Fibroblast of peridontal ligament (primary cell): ENCODE results near the gene MAD1L1.

Experiments
- DNase-seq: peaks from one replicate; pipeline ENCODE4 v3.0.0-alpha.2; 2010; ENCODE audit errors: extremely low read depth

MAD1L1 gene

DNA sequence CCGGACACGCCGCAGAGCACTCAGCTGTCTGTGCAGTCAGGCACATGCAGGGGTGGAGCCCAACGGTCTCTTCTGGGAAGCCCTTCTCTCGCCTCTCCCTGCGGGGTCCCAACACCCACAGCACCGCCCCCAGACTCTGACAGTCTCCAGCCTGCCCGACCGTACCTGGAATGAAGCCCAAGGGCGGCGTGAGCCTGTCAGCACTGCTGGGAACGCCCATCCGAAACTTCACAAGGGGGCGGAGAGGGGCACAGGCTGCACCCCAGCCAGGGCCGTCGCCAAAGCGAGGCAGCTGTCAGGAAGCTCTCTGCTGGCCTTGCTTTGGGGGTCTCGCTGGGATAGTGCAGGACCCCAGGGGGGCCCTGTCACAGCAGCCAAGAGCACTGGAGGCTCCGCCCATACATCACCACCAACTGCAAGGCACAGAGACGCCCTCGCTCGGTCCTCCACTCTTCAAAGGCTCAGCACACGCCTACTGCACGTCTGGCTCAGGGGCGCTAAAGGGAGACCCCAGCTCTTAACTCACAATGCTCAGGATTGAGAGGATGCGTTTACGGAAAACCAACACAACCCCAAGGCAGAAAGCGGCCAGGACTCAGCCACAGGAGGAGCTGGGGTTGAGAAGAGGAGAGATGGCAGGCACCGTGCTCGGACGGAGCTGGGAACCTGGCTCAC, 30.9 kb downstream of the MAD1L1 start:
- no peak for DNase-seq

- DNase-seq: no peak
These were observed 31.6 kb downstream of the MAD1L1 start for GRCh38 chr7:2201128-2201527.

- no peak for DNase-seq
These were observed 32.2 kb downstream of the MAD1L1 start for GRCh38 chr7:2200584-2200980.

- DNase-seq: no peak
These were observed 32.7 kb downstream of the MAD1L1 start for GRCh38 chr7:2199956-2200583.

- DNase-seq: no peak
These were observed 33.2 kb downstream of the MAD1L1 start for GRCh38 chr7:2199528-2199927.

- no peak for DNase-seq
These were observed 34.0 kb downstream of the MAD1L1 start for GRCh38 chr7:2198760-2199159.

- DNase-seq: no peak
These were observed 34.5 kb downstream of the MAD1L1 start for GRCh38 chr7:2198206-2198605.

DNA sequence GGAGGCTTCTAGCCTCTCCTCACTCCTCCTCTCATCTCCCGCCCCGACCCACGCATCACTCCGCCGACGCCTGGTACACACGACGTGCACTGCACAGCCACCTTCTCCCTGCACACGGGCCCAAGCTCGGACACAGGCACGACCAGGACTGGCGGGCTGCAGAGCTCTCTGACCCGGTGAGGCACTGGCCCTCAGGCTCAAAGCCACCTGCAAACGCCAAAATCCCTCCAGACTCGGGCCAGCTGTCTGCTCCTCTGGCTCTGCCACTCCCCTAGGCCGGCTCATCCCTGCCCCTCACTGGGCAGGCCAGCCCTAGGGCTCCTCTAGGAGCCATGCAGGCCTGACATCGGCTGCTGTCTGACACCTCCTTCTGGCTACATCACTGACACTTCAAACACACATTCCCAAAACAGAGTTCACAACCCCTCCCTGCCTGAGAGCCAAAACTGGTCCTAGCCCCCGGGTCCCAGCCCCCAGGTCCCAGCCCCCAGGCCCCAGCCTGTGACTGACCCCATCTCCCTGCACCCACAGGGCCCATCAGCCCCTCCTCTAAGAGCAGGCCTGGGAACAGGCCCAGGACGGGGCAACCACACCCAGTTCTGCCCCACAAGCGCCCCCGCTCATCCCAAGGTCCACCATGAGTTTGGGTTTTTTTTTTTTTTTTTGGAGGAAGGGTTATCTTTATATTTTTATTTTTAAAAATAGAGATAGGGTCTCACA, 35.1 kb downstream of the MAD1L1 start:
- DNase-seq: no peak

GRCh38 chr7:2196381-2197378, 36.1 kb downstream of the MAD1L1 start:
- DNase-seq: no peak

DNA sequence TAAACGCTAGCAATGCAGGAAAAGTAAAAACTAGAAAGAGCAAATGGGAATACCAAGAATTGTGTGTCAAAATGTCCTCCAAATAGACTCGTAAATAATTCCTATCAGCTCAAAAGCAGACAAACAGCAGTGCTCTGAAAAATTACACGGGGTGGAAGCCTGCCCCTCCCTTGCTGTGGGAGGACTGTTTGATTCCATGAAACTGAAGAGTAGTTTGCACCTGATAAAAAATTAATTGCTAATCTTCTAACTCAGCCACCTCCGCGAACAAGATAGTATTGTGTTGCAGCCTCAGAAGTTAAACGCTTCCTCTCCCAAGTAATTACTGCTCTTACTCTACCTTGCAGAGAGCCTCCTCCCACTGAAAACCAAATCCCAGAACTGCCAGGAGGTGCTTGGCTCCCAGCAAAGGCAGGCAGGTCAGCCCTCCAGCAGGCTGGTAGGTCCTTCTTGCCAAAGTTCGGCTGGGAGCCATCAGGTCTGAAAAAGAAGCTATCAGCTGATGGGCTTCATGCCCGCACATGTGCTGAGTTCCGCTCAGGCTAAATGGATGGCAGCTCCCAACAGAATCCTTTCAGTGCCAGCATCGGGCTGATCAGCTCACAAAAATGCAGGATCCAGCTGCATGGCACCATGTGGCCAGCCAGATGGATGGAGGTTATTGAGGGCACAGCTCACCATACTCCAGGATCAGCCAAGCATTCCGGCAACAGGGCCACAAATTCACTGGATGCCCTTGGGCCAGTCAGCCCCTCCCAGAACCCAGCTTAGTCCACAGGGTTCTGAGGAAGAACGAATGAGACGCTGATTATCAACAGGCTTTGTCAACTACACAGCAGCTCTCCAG, 37.1 kb downstream of the MAD1L1 start:
- no peak for DNase-seq

- DNase-seq: no peak
These were observed 39.0 kb downstream of the MAD1L1 start for GRCh38 chr7:2193575-2194305.

GRCh38 chr7:2192831-2193534, 39.8 kb downstream of the MAD1L1 start:
- no peak for DNase-seq

- no peak for DNase-seq
These were observed 41.7 kb downstream of the MAD1L1 start for GRCh38 chr7:2191016-2191415.

GRCh38 chr7:2190531-2190930, 42.2 kb downstream of the MAD1L1 start:
- no peak for DNase-seq

DNA sequence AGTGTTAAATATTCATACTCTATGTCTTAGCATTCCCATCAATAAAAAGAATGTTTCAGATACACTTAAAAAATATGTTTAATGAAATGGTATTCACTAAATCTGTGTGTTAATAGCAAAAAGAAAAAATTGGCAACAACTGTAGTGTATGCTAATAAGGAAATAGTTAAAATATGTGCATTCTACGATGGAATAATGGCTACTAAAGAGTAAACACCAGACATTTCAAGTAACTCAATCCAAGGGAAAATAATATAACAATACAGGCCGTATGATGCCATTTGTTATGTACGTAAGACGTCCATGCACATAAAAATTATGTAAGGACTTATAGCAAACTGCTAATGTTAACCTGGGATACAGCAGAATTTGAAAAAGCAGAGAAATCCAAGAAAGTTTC, 46.6 kb downstream of the MAD1L1 start:
- DNase-seq: no peak

DNA sequence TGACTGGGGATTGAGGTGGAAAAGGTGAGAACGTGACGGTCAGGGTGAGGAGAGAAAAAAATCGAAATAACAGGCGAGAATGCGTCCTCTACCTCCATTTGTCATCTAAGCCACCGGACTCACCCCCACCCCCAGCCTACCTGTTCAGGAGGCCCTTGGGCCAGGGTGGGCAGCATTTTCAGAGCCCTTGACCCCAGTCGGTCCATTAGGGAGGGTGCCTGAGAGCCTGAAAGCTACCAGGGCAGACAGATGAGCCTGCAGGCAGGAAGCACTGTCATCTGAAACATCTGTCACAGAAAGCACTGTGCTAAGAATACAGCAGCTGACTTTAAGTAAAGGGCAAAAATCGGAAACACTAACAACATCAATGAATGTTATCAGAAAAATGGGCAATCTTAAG, 47.0 kb downstream of the MAD1L1 start:
- DNase-seq: no peak

DNA sequence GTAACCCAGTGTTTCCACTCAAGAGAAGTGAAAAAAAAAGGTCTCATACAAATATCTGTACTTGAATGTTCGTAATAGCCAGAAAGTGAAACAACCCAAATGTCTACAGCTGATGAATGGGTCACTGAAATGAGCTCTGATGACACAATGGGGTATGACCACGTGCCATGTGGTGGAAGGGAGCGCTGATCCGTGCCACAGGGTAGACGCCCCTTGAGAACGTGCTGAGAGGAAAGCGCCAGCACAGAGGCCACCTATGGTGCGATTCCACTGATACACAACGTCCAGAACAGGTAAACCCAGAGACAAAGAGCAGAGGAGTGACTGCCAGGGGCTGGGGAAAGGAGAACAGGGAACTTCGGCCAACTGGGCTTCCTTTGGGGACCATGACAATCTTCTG, 50.3 kb downstream of the MAD1L1 start:
- DNase-seq: no peak

DNA sequence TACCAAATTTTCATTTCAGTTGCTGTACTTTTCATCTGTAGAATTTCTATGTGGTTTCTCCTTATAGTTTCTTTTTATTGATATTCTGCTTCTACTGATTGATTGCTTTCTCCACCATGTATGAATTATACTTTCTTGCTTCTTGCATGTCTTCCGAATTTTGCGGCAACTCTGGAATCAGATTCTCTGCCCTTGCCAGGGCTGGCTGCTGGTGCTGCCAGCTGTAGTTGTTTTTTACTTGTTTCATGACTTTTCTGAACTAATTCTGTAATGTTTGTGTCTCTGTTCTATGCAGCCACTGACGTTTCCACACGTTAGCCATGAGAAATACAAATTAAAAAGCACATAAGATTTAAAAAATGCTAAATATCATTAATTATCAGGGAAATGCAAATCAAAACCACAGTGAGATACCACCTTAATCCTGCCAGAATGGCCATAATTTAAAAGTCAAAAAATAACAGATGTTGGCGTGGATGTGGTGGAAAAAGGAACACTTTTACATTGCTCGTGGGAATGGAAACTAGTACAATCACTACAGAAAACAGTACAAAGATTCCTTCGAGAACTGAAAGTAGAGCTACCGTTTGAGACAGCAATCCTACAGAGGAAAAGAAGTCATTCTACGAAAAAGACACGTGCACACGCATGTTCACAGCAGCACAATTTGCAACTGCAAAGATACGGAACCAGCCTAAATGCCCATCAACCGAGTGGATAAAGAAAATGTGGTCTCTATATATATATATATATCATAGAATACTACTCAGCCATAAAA, 51.5 kb downstream of the MAD1L1 start:
- no peak for DNase-seq

DNA sequence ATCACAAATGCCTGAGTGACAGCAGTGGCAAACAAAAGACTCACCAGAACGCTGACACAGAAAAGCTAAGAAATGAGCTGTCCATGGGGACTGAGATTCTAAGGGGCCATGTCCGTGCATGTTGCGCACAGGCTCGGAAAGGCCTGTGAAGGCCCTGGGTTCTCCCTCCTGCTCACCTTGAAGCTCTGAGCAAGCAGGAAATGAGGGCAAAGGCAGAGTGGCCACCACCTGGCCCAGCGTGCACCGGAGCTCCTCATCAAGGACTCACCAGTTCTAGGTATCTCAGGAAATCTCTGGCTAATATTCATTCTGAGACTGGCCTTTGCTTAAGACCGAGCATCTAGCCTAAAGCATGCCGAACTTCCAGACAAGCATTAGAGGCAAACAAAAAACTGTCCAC, 52.7 kb downstream of the MAD1L1 start:
- DNase-seq: no peak
